H9 (cell line): ENCODE data around the gene ADGRL3. TPM values are rescaled to one million over a fixed set of nuclear protein-coding genes. Genes with fewer than 3 reads are reported as not detected.

Experiments
- DNase-seq: peaks from one replicate; pipeline ENCODE4 v3.0.0-alpha.2; 2017
- H2AFZ ChIP-seq: one replicate; pipeline ENCODE4 v1.6.1; 2013; ENCODE audit warnings: mild to moderate bottlenecking, low read length, control low read depth, moderate library complexity
- H2AK5ac ChIP-seq: 2 replicates; pipeline ENCODE4 v1.6.1; 2013; ENCODE audit warnings: low read length, control low read depth, mixed read lengths; ENCODE audit not compliant: insufficient read length
- H2BK120ac ChIP-seq: one replicate; pipeline ENCODE4 v1.6.1; 2013; ENCODE audit warnings: low read depth, mild to moderate bottlenecking, low read length, control low read depth, inconsistent platforms; ENCODE audit not compliant: poor library complexity, severe bottlenecking
- H2BK12ac ChIP-seq: 2 replicates; pipeline ENCODE4 v1.6.1; 2013; ENCODE audit warnings: low read length, control low read depth, mixed read lengths, low read depth; ENCODE audit not compliant: insufficient read length
- H2BK15ac ChIP-seq: 2 replicates; pipeline ENCODE4 v1.6.1; 2013; ENCODE audit warnings: low read depth, low read length, control low read depth
- H2BK20ac ChIP-seq: one replicate; pipeline ENCODE4 v1.6.1; 2013; ENCODE audit warnings: low read depth, mild to moderate bottlenecking, low read length, control low read depth, inconsistent platforms; ENCODE audit not compliant: poor library complexity, severe bottlenecking
- H2BK5ac ChIP-seq: 2 replicates; pipeline ENCODE4 v1.6.1; 2013; ENCODE audit warnings: low read length, control low read depth, mixed read lengths; ENCODE audit not compliant: insufficient read length
- H3K14ac ChIP-seq: 2 replicates; pipeline ENCODE4 v1.6.1; 2013; ENCODE audit warnings: low read length, control low read depth; ENCODE audit not compliant: insufficient read depth
- H3K18ac ChIP-seq: 2 replicates; pipeline ENCODE4 v1.6.1; 2013; ENCODE audit warnings: low read depth, mild to moderate bottlenecking, mixed read lengths, low read length, control low read depth; ENCODE audit not compliant: insufficient read length
- H3K23ac ChIP-seq: 2 replicates; pipeline ENCODE4 v1.6.1; 2013; ENCODE audit warnings: low read length, control low read depth, mixed read lengths, low read depth; ENCODE audit not compliant: insufficient read length
- H3K23me2 ChIP-seq: 2 replicates; pipeline ENCODE4 v1.6.1; 2013; ENCODE audit warnings: low read depth, mild to moderate bottlenecking, mixed read lengths, low read length, control low read depth; ENCODE audit not compliant: insufficient read length, poor library complexity, severe bottlenecking
- H3K27ac ChIP-seq: 2 replicates; pipeline ENCODE4 v1.5.1; 2013; ENCODE audit warnings: low read length, control low read depth, mixed read lengths, low read depth; ENCODE audit not compliant: insufficient read length
- H3K27me3 ChIP-seq: 2 replicates; pipeline ENCODE4 v1.6.1; 2013; ENCODE audit warnings: low read length, control low read depth, inconsistent platforms; ENCODE audit not compliant: insufficient read depth
- H3K4ac ChIP-seq: 2 replicates; pipeline ENCODE4 v1.6.1; 2013; ENCODE audit warnings: low read depth, mild to moderate bottlenecking, control low read depth, inconsistent platforms, low read length, moderate library complexity
- H3K4me1 ChIP-seq: 2 replicates; pipeline ENCODE4 v1.6.1; 2013; ENCODE audit warnings: low read length, control low read depth, inconsistent platforms; ENCODE audit not compliant: insufficient read depth
- H3K4me2 ChIP-seq: 2 replicates; pipeline ENCODE4 v1.6.1; 2013; ENCODE audit warnings: low read length, control low read depth, mixed read lengths; ENCODE audit not compliant: insufficient read length, insufficient read depth
- H3K56ac ChIP-seq: 2 replicates; pipeline ENCODE4 v1.6.1; 2013; ENCODE audit warnings: low read depth, mild to moderate bottlenecking, mixed read lengths, low read length, control low read depth; ENCODE audit not compliant: insufficient read length
- H3K79me1 ChIP-seq: 2 replicates; pipeline ENCODE4 v1.6.1; 2013; ENCODE audit warnings: low read depth, mild to moderate bottlenecking, moderate library complexity, low read length, control low read depth, inconsistent platforms; ENCODE audit not compliant: insufficient read depth, poor library complexity, severe bottlenecking
- H3K79me2 ChIP-seq: 2 replicates; pipeline ENCODE4 v1.6.1; 2013; ENCODE audit warnings: low read length, control low read depth, inconsistent platforms; ENCODE audit not compliant: insufficient read depth
- H3K9ac ChIP-seq: 2 replicates; pipeline ENCODE4 v1.6.1; 2013; ENCODE audit warnings: low read length, control low read depth, mixed read lengths; ENCODE audit not compliant: insufficient read length; ENCODE audit errors: extremely low read depth
- H3K9me3 ChIP-seq: one replicate; pipeline ENCODE4 v1.6.1; 2013; ENCODE audit warnings: low read depth, low read length, inconsistent platforms; ENCODE audit not compliant: control insufficient read depth
- H3T11ph ChIP-seq: one replicate; pipeline ENCODE4 v1.6.1; 2013; ENCODE audit warnings: mild to moderate bottlenecking, low read length, control low read depth, inconsistent platforms
- H4K20me1 ChIP-seq: one replicate; pipeline ENCODE4 v1.6.1; 2013; ENCODE audit not compliant: control insufficient read depth, insufficient read length, insufficient read depth
- H4K5ac ChIP-seq: 2 replicates; pipeline ENCODE4 v1.6.1; 2013; ENCODE audit warnings: low read depth, mild to moderate bottlenecking, mixed read lengths, low read length, control low read depth; ENCODE audit not compliant: insufficient read length
- H4K8ac ChIP-seq: replicated peaks from 2 replicates; pipeline ENCODE4 v1.6.1; 2013; ENCODE audit warnings: low read length, control low read depth, mixed read lengths, low read depth; ENCODE audit not compliant: insufficient read length
- H4K91ac ChIP-seq: 2 replicates; pipeline ENCODE4 v1.6.1; 2013; ENCODE audit warnings: low read depth, mild to moderate bottlenecking, moderate library complexity, mixed read lengths, low read length, control low read depth; ENCODE audit not compliant: insufficient read length
- H3K27ac Mint-ChIP-seq, 3 experiments: 2 replicates in 2 of 3; 3 replicates in 1 of 3; pipeline ENCODE4 v1.8.0; 2020 to 2021; ENCODE audit warnings: mixed read lengths in 3 of 3, mild to moderate bottlenecking in 1 of 3, moderate library complexity in 1 of 3
- H3K27me3 Mint-ChIP-seq: 2 replicates; pipeline ENCODE4 v1.8.0; 2021; ENCODE audit warnings: low read depth, mild to moderate bottlenecking, moderate library complexity, mixed read lengths
- H3K36me3 Mint-ChIP-seq, 3 experiments: 2 replicates in 2 of 3; 3 replicates in 1 of 3; pipeline ENCODE4 v1.8.0; 2020 to 2021; ENCODE audit warnings: low read depth in 3 of 3, mixed read lengths in 3 of 3; ENCODE audit not compliant: insufficient read depth in 1 of 3
- H3K4me1 Mint-ChIP-seq, 2 experiments: 2 replicates each; pipeline ENCODE4 v1.8.0; 2020; ENCODE audit warnings: mixed read lengths in 2 of 2
- H3K4me3 Mint-ChIP-seq, 2 experiments: 2 replicates in 1 of 2; 3 replicates in 1 of 2; pipeline ENCODE4 v1.8.0; 2020 to 2021; ENCODE audit warnings: mild to moderate bottlenecking in 2 of 2, mixed read lengths in 2 of 2, moderate library complexity in 1 of 2
- H3K9me3 Mint-ChIP-seq, 2 experiments: 2 replicates in 1 of 2; 3 replicates in 1 of 2; pipeline ENCODE4 v1.8.0; 2020; ENCODE audit warnings: mild to moderate bottlenecking in 2 of 2, mixed read lengths in 2 of 2, moderate library complexity in 1 of 2
- WGBS: extraction: QIAGEN DNeasy Blood & Tissue Kit; methylation state at CpG from one replicate; pipeline ENCODE4 v1.1.7; 2013; ENCODE audit warnings: missing lambda C conversion rate, low lambda C conversion rate, mixed read lengths; ENCODE audit not compliant: insufficient read length; ENCODE audit errors: extremely low coverage; 5-methylcytosine and 5-hydroxymethylcytosine counted together
- total RNA-seq: library from RNA; stranded (reverse); gene quantifications from 2 replicates; pipeline ENCODE4 v1.2.1, GENCODE V29; 2021
- TF ChIP-seq, protein P1 (sequence below): fragments of 200-600 bp; sonication (generic); conservative IDR thresholded peaks from 3 replicates; pipeline ENCODE4 v1.8.0; 2021; ENCODE audit warnings: antibody characterized with exemption, mild to moderate bottlenecking

The ADGRL3 gene
- total RNA-seq, 1 experiment from 2014 or later: 5.9 TPM

DNA sequence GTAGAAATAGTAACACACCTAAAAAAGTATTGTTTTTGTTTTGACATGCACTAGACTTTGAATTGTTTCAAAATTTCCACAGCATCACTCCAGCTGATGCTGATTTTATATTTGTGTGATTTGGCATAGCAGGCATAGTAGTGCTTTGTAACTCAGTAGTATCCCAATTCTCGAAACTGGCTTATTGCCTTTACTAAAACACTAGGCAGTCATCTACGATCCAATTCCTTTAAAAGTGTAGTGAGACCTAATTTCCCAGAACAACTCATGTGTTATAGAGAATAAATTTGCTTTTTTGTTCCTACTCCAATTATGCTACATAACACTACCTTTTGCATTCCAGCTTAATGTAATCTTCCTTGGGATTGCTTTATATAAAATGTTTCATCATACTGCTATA, 797.7 kb downstream of the ADGRL3 start:
- no peak overlapping the region for H4K5ac ChIP-seq
- H4K91ac ChIP-seq: no peak overlapping the region
- Mint-ChIP-seq H3K27ac (no peak overlapping the region), H3K9me3 (no peaks in the 10 kb centered on the region), H3K4me1 (peaks cover 12 to 20% of the 10 kb centered on the region in 2 experiments), H3K4me3 (no peak overlapping the region), H3K27me3 (no peaks in the 10 kb centered on the region), H3K36me3 (no peaks in the 10 kb centered on the region; a peak in 1 of 7 replicates)
- no peak overlapping the region for H2AK5ac ChIP-seq
- no peak for DNase-seq
- no peak overlapping the region for H2BK15ac ChIP-seq
- no peak overlapping the region for H3K23ac ChIP-seq
- no peak overlapping the region for H3K9ac ChIP-seq
- no peak overlapping the region for H3K4ac ChIP-seq
- H2BK120ac ChIP-seq: no peak overlapping the region
- TF ChIP-seq, protein P1, sequence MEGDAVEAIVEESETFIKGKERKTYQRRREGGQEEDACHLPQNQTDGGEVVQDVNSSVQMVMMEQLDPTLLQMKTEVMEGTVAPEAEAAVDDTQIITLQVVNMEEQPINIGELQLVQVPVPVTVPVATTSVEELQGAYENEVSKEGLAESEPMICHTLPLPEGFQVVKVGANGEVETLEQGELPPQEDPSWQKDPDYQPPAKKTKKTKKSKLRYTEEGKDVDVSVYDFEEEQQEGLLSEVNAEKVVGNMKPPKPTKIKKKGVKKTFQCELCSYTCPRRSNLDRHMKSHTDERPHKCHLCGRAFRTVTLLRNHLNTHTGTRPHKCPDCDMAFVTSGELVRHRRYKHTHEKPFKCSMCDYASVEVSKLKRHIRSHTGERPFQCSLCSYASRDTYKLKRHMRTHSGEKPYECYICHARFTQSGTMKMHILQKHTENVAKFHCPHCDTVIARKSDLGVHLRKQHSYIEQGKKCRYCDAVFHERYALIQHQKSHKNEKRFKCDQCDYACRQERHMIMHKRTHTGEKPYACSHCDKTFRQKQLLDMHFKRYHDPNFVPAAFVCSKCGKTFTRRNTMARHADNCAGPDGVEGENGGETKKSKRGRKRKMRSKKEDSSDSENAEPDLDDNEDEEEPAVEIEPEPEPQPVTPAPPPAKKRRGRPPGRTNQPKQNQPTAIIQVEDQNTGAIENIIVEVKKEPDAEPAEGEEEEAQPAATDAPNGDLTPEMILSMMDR: no peak
- no peak overlapping the region for H2BK12ac ChIP-seq
- no peak overlapping the region for H2BK5ac ChIP-seq
- no peaks in the 10 kb centered on the region for H3K79me2 ChIP-seq
- H3K23me2 ChIP-seq: no peaks in the 10 kb centered on the region
- H3T11ph ChIP-seq: no peak overlapping the region
- H3K56ac ChIP-seq: no peak overlapping the region
- WGBS: no CpG with 5 or more reads among the region's 2 CpGs
- no peak overlapping the region for H3K27ac ChIP-seq
- H2AFZ ChIP-seq: no peak overlapping the region
- no peak overlapping the region for H3K18ac ChIP-seq
- H3K9me3 ChIP-seq: no peaks in the 10 kb centered on the region
- no peaks in the 10 kb centered on the region for H3K4me1 ChIP-seq
- H3K4me2 ChIP-seq: no peak overlapping the region
- H4K20me1 ChIP-seq: no peaks in the 10 kb centered on the region
- H3K14ac ChIP-seq: no peak overlapping the region
- H3K27me3 ChIP-seq: no peaks in the 10 kb centered on the region
- H3K79me1 ChIP-seq: no peaks in the 10 kb centered on the region
- no peak overlapping the region for H2BK20ac ChIP-seq
- H4K8ac ChIP-seq: no peak overlapping the region
